Neural progenitor cell (in vitro differentiated cells): ENCODE results near the gene TAB2. TPM values are rescaled to one million over a fixed set of nuclear protein-coding genes. Genes with fewer than 3 reads are reported as not detected.

Source experiments
- DNase-seq: peaks from one replicate; pipeline ENCODE4 v3.0.0-alpha.2; 2016; ENCODE audit warnings: low spot score
- H2AFZ ChIP-seq: fragments of 200-600 bp; sonication (generic); replicated peaks from 2 replicates; pipeline ENCODE4 v1.6.1; 2016; ENCODE audit warnings: antibody characterized with exemption
- H3F3A ChIP-seq: fragments of 200-600 bp; sonication (generic); 2 replicates; pipeline ENCODE4 v1.6.1; 2016; ENCODE audit warnings: antibody characterized with exemption, low read depth
- H3K27ac ChIP-seq: fragments of 200-600 bp; sonication (generic); 2 replicates; pipeline ENCODE4 v1.5.1; 2016; ENCODE audit warnings: mild to moderate bottlenecking
- H3K27me3 ChIP-seq: fragments of 200-600 bp; sonication (generic); 2 replicates; pipeline ENCODE4 v1.6.1; 2016; ENCODE audit warnings: mild to moderate bottlenecking, moderate library complexity
- H3K36me3 ChIP-seq: fragments of 200-600 bp; sonication (generic); 2 replicates; pipeline ENCODE4 v1.5.1; 2016
- H3K4me1 ChIP-seq: fragments of 200-600 bp; sonication (generic); 2 replicates; pipeline ENCODE4 v1.6.1; 2016; ENCODE audit warnings: mixed run types
- H3K4me2 ChIP-seq: fragments of 200-600 bp; sonication (generic); 2 replicates; pipeline ENCODE4 v1.6.1; 2016
- H3K4me3 ChIP-seq: fragments of 200-600 bp; sonication (generic); 2 replicates; pipeline ENCODE4 v1.5.1; 2016
- H3K79me2 ChIP-seq: fragments of 200-600 bp; sonication (generic); 2 replicates; pipeline ENCODE4 v1.6.1; 2016; ENCODE audit warnings: low read depth
- H3K9ac ChIP-seq: fragments of 200-600 bp; sonication (generic); 2 replicates; pipeline ENCODE4 v1.6.1; 2016
- H3K9me3 ChIP-seq: fragments of 200-600 bp; sonication (generic); 2 replicates; pipeline ENCODE4 v1.5.1; 2016; ENCODE audit warnings: low read depth
- H4K20me1 ChIP-seq: fragments of 200-600 bp; sonication (generic); 2 replicates; pipeline ENCODE4 v1.6.1; 2016; ENCODE audit warnings: low read depth
- H3K27ac Mint-ChIP-seq: 3 replicates; pipeline ENCODE4 v1.8.0; 2021; ENCODE audit warnings: mixed read lengths
- H3K27me3 Mint-ChIP-seq: 2 replicates; pipeline ENCODE4 v1.8.0; 2022; ENCODE audit warnings: low read depth, mild to moderate bottlenecking, inconsistent platforms, moderate library complexity, mixed read lengths; ENCODE audit not compliant: insufficient read depth
- H3K36me3 Mint-ChIP-seq: 3 replicates; pipeline ENCODE4 v1.8.0; 2021; ENCODE audit warnings: mixed read lengths
- H3K4me1 Mint-ChIP-seq: 3 replicates; pipeline ENCODE4 v1.8.0; 2021; ENCODE audit warnings: mixed read lengths
- H3K4me3 Mint-ChIP-seq: 3 replicates; pipeline ENCODE4 v1.8.0; 2021; ENCODE audit warnings: mild to moderate bottlenecking, moderate library complexity, mixed read lengths
- H3K9me3 Mint-ChIP-seq: 3 replicates; pipeline ENCODE4 v1.8.0; 2020; ENCODE audit warnings: mixed read lengths
- CTCF ChIP-seq: fragments of 200-600 bp; sonication (generic); IDR thresholded peaks from 2 replicates; pipeline ENCODE4 v1.5.1; 2017; ENCODE audit warnings: antibody characterized with exemption, mild to moderate bottlenecking
- EZH2 ChIP-seq: fragments of 200-600 bp; sonication (generic); IDR thresholded peaks from 2 replicates; pipeline ENCODE4 v1.6.1; 2017; ENCODE audit warnings: antibody characterized with exemption, mild to moderate bottlenecking, moderate library complexity
- EZH2phosphoT487 ChIP-seq: fragments of 200-600 bp; sonication (generic); IDR thresholded peaks from 2 replicates; pipeline ENCODE4 v1.6.1; 2017; ENCODE audit warnings: antibody characterized with exemption
- total RNA-seq: library from RNA; depleted of rRNA; stranded (reverse); fragments of >200 nt; gene quantifications from 2 replicates; pipeline ENCODE4 v1.2.3, GENCODE V29; 2015; ENCODE audit warnings: low replicate concordance

TAB2 gene
- total RNA-seq, 1 donor from 2014 or later, result 70.9 TPM

GRCh38 chr6:149332602-149333265 lies 15.2 kb downstream of the TAB2 start:
- H3K9me3 Mint-ChIP-seq, result peaks cover 11% of the 10 kb centered on the region
- peaks cover 34% of the 10 kb centered on the region for H3K4me1 Mint-ChIP-seq
- Histone ChIP-seq H3K79me2 (peaks cover 100% of the 10 kb centered on the region), H3K9me3 (no peaks in the 10 kb centered on the region), H3F3A (no peaks in the 10 kb centered on the region), H3K27ac (peak overlapping the region; percentile 9), H3K27me3 (no peaks in the 10 kb centered on the region), H3K4me1 (peaks cover 55% of the 10 kb centered on the region), H3K36me3 (no peaks in the 10 kb centered on the region), H3K4me3 (no peak overlapping the region), H4K20me1 (peaks cover 99% of the 10 kb centered on the region), H2AFZ (no peak overlapping the region), H3K9ac (no peak overlapping the region), H3K4me2 (peak overlapping the region; percentile 38)
- peak overlapping the region; percentile 26 for H3K27ac Mint-ChIP-seq
- H3K27me3 Mint-ChIP-seq, result no peaks in the 10 kb centered on the region
- H3K36me3 Mint-ChIP-seq, result peaks cover 22% of the 10 kb centered on the region
- no peak for DNase-seq
- TF ChIP-seq EZH2phosphoT487 (no peak), CTCF (no peak), EZH2 (no peak)
- H3K4me3 Mint-ChIP-seq, result no peak overlapping the region

GRCh38 chr6:149333266-149333620 lies 15.7 kb downstream of the TAB2 start:
- no peaks in the 10 kb centered on the region for H3K9me3 ChIP-seq
- peaks cover 20% of the 10 kb centered on the region for H3K36me3 Mint-ChIP-seq
- peaks cover 100% of the 10 kb centered on the region for H3K79me2 ChIP-seq
- H3K9me3 Mint-ChIP-seq, result peaks cover 11% of the 10 kb centered on the region
- TF ChIP-seq EZH2phosphoT487 (no peak), CTCF (no peak), EZH2 (no peak)
- peak overlapping the region; percentile 26 for H3K27ac Mint-ChIP-seq
- no peak overlapping the region for H3K4me3 ChIP-seq
- peak overlapping the region; percentile 9 for H3K27ac ChIP-seq
- no peak for DNase-seq
- no peaks in the 10 kb centered on the region for H3K27me3 Mint-ChIP-seq
- peak overlapping the region; percentile 38 for H3K4me2 ChIP-seq
- no peaks in the 10 kb centered on the region for H3F3A ChIP-seq
- H3K9ac ChIP-seq, result no peak overlapping the region
- H4K20me1 ChIP-seq, result peaks cover 94% of the 10 kb centered on the region
- H3K36me3 ChIP-seq, result no peaks in the 10 kb centered on the region
- H2AFZ ChIP-seq, result no peak overlapping the region
- peaks cover 34% of the 10 kb centered on the region for H3K4me1 Mint-ChIP-seq
- no peak overlapping the region for H3K4me3 Mint-ChIP-seq
- peaks cover 55% of the 10 kb centered on the region for H3K4me1 ChIP-seq
- H3K27me3 ChIP-seq, result no peaks in the 10 kb centered on the region

- no peak overlapping the region for H3K4me2 ChIP-seq
Measured at GRCh38 chr6:149334201-149334600, 16.7 kb downstream of the TAB2 start.

More at GRCh38 chr6:149334201-149334600, 16.7 kb downstream of the TAB2 start:
- TF ChIP-seq EZH2phosphoT487 (no peak), CTCF (no peak)
- no peaks in the 10 kb centered on the region for H3K27me3 ChIP-seq
- H3K9ac ChIP-seq, result no peak overlapping the region
- Mint-ChIP-seq H3K27ac (no peak overlapping the region), H3K36me3 (peaks cover 18% of the 10 kb centered on the region), H3K9me3 (peaks cover 9% of the 10 kb centered on the region), H3K27me3 (no peaks in the 10 kb centered on the region), H3K4me3 (no peak overlapping the region), H3K4me1 (peaks cover 34% of the 10 kb centered on the region)
- peaks cover 55% of the 10 kb centered on the region for H3K4me1 ChIP-seq
- H3F3A ChIP-seq, result no peaks in the 10 kb centered on the region
- H3K79me2 ChIP-seq, result peaks cover 100% of the 10 kb centered on the region
- no peaks in the 10 kb centered on the region for H3K36me3 ChIP-seq
- no peak for DNase-seq
- peaks cover 84% of the 10 kb centered on the region for H4K20me1 ChIP-seq
- no peak overlapping the region for H3K27ac ChIP-seq
- H3K4me3 ChIP-seq, result no peak overlapping the region
- no peaks in the 10 kb centered on the region for H3K9me3 ChIP-seq
- no peak overlapping the region for H2AFZ ChIP-seq
